BLaER1 treated with 17β-estradiol and CSF1 and Interleukin-3, amounts not matched to agents 10 nM and 100 nM (cell line): ENCODE measurements around the gene USP15.
"Not testable (repeated sequence)": the region's sequence is repeated elsewhere in the genome, so short reads cannot be mapped to it uniquely, and the experiment has no call there.

Source experiments
- H3K27ac ChIP-seq, 11 experiments: shearing (Covaris generic); formaldehyde crosslinking; 2 replicates each; pipeline ENCODE4 v1.8.1; 2022
- H3K27me3 ChIP-seq, 11 experiments: shearing (Covaris generic); formaldehyde crosslinking; 2 replicates each; pipeline ENCODE4 v1.8.1; 2022
- H3K36me3 ChIP-seq, 11 experiments: shearing (Covaris generic); formaldehyde crosslinking; 2 replicates each; pipeline ENCODE4 v1.8.1; 2022
- H3K4me1 ChIP-seq, 10 experiments: shearing (Covaris generic); formaldehyde crosslinking; 2 replicates each; pipeline ENCODE4 v1.8.1; 2022
- H3K4me2 ChIP-seq, 11 experiments: shearing (Covaris generic); formaldehyde crosslinking; 2 replicates each; pipeline ENCODE4 v1.8.1; 2022
- H3K4me3 ChIP-seq, 10 experiments: shearing (Covaris generic); formaldehyde crosslinking; 2 replicates each; pipeline ENCODE4 v1.8.1; 2022
- H3K9ac ChIP-seq, 11 experiments: shearing (Covaris generic); formaldehyde crosslinking; 2 replicates each; pipeline ENCODE4 v1.8.1; 2022
- H3K9me3 ChIP-seq, 11 experiments: shearing (Covaris generic); formaldehyde crosslinking; replicated peaks in 1 of 11; 2 replicates each; pipeline ENCODE4 v1.8.1; 2022
- H4K20me1 ChIP-seq, 11 experiments: shearing (Covaris generic); formaldehyde crosslinking; 2 replicates each; pipeline ENCODE4 v1.8.1; 2022
- Cebpa-rat ChIP-seq, 11 experiments: shearing (Covaris generic); IDR thresholded peaks; 2 replicates each; pipeline ENCODE4 v1.8.1; 2022

Gene USP15

GRCh38 chr12:62434494-62435302 is 174.5 kb downstream of the USP15 start:
- H3K4me2 ChIP-seq: peak overlapping the region in 10 of 11 experiments; percentile 15 to 71 (median 52); a peak in 16 of 22 replicates
- H3K9ac ChIP-seq: no peak overlapping the region
- H3K27ac ChIP-seq: no peak overlapping the region
- peak overlapping the region in 4 of 10 experiments; percentile 15 to 37 (median 26); a peak in 2 of 20 replicates for H3K4me3 ChIP-seq
- H4K20me1 ChIP-seq: no peaks in the 10 kb centered on the region; a peak in 1 of 22 replicates
- H3K27me3 ChIP-seq: peaks cover 25 to 34% (median 30%) of the 10 kb centered on the region in 11 experiments
- no peak for TF ChIP-seq Cebpa-rat (IDR thresholded peaks at IDR 0.05)
- H3K9me3 ChIP-seq: peaks cover 0 to 6% (median 0%) of the 10 kb centered on the region in 11 experiments; a peak in 4 of 22 replicates
- H3K36me3 ChIP-seq: no peaks in the 10 kb centered on the region
- peaks cover 0 to 7% (median 2%) of the 10 kb centered on the region in 10 experiments; a peak in 5 of 20 replicates for H3K4me1 ChIP-seq

GRCh38 chr12:62435303-62436163 is 175.3 kb downstream of the USP15 start:
- Histone ChIP-seq H3K4me2 (peak overlapping the region; percentile 3 to 71 (median 48); a peak in 19 of 22 replicates), H3K27ac (no peak overlapping the region), H3K9ac (no peak overlapping the region), H3K4me1 (peaks cover 0 to 7% (median 2%) of the 10 kb centered on the region in 10 experiments; a peak in 5 of 20 replicates), H3K4me3 (peak overlapping the region in 5 of 10 experiments; percentile 15 to 37 (median 27); a peak in 6 of 20 replicates), H3K27me3 (peaks cover 25 to 34% (median 30%) of the 10 kb centered on the region in 11 experiments), H4K20me1 (no peaks in the 10 kb centered on the region; a peak in 1 of 22 replicates), H3K9me3 (peaks cover under 1 to 8% (median 4%) of the 10 kb centered on the region in 11 experiments; a peak in 16 of 22 replicates), H3K36me3 (no peaks in the 10 kb centered on the region)
- no peak for TF ChIP-seq Cebpa-rat (IDR thresholded peaks at IDR 0.05)

GRCh38 chr12:62436164-62436503 is 175.9 kb downstream of the USP15 start:
- H3K4me1 ChIP-seq: peaks cover 0 to 7% (median 2%) of the 10 kb centered on the region in 10 experiments; a peak in 5 of 20 replicates
- peaks cover 25 to 34% (median 30%) of the 10 kb centered on the region in 11 experiments for H3K27me3 ChIP-seq
- no peaks in the 10 kb centered on the region; a peak in 1 of 22 replicates for H4K20me1 ChIP-seq
- no peak overlapping the region for H3K27ac ChIP-seq
- H3K9me3 ChIP-seq: peaks cover 6 to 12% (median 10%) of the 10 kb centered on the region in 11 experiments
- no peak overlapping the region for H3K9ac ChIP-seq
- H3K4me3 ChIP-seq: no peak overlapping the region
- TF ChIP-seq Cebpa-rat (IDR thresholded peaks at IDR 0.05): no peak
- no peaks in the 10 kb centered on the region for H3K36me3 ChIP-seq
- H3K4me2 ChIP-seq: no peak overlapping the region

DNA sequence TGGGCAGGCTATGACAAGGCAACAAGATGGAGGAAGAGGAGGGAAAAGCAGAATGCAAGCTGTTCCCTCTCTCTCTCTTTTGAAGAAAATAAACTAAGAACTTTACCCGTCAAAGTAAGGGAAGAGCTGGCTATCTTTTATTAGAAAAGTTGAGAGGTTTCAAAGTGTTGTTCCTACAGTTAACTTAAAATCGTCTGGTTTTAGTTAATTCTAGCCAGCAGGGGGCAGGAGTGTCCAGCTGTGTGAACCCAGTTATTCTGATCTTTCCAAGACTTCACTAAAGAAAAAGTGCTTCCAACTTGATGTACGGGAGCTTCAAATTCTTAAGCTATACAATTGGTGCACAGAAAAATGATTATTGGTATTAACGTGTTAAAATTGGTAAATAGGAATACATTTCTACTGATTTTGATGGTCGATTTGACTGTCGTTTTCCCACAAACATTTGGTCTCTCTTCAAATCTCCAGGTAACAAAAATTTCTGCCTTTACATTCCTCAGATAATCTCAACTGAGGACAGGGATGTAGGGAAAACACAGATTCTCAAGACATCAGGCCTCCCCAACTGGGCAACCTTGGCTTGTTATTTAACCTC is 178.0 kb downstream of the USP15 start:
- H3K27ac ChIP-seq: no peak overlapping the region
- H3K36me3 ChIP-seq: no peaks in the 10 kb centered on the region
- peaks cover 0 to 7% (median 2%) of the 10 kb centered on the region in 10 experiments; a peak in 5 of 20 replicates for H3K4me1 ChIP-seq
- H3K27me3 ChIP-seq: peaks cover 25 to 34% (median 30%) of the 10 kb centered on the region in 11 experiments
- no peak overlapping the region for H3K4me2 ChIP-seq
- H4K20me1 ChIP-seq: no peaks in the 10 kb centered on the region; a peak in 1 of 22 replicates
- no peak overlapping the region for H3K4me3 ChIP-seq
- no peak for TF ChIP-seq Cebpa-rat (IDR thresholded peaks at IDR 0.05)
- peaks cover 27 to 32% (median 29%) of the 10 kb centered on the region in 11 experiments for H3K9me3 ChIP-seq
- H3K9ac ChIP-seq: no peak overlapping the region

DNA sequence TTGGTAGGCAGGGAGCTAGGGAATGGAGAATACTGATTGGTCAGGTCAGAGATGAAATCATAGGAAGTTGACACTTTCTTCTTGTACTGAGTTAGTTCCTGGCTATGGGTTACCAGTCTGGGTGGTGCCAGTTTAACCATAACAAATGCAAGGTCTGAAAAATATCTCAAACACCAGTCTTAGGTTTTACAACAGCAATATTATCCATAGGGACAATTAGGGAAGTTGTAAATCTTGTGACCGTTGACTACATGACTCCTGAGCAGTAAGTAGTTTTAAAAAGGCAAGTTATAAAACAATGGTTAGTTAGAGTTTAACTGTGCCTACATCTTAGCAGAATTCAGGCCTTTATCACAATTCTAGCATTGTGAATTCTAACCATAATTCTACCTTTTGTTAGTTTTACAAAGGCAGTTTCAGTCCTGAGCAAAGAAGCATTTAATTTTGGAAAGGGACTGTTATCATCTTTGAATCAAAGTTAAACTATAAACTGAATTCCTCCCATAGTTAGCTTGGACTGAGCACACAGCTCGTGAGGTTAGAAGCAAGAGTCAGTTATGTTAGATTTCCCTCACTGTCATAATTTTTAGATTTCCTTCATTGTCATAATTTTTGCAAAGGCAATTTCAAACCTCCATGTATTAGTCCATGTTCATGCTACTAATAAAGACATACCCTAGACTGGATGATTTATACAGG is 186.7 kb downstream of the USP15 start:
- Histone ChIP-seq H3K9ac (no peak overlapping the region), H3K27me3 (peaks cover 0 to 5% (median 0%) of the 10 kb centered on the region in 11 experiments; a peak in 2 of 22 replicates), H3K9me3 (peaks cover 40 to 52% (median 44%) of the 10 kb centered on the region in 11 experiments), H3K27ac (no peak overlapping the region), H3K36me3 (no peaks in the 10 kb centered on the region), H4K20me1 (no peaks in the 10 kb centered on the region), H3K4me3 (no peak overlapping the region), H3K4me2 (no peak overlapping the region), H3K4me1 (no peaks in the 10 kb centered on the region)
- TF ChIP-seq Cebpa-rat (IDR thresholded peaks at IDR 0.05): no peak

GRCh38 chr12:62448436-62448835 is 188.2 kb downstream of the USP15 start:
- H3K4me3 ChIP-seq: no peak overlapping the region
- H3K9ac ChIP-seq: no peak overlapping the region
- H3K4me2 ChIP-seq: no peak overlapping the region
- no peak overlapping the region for H3K27ac ChIP-seq
- TF ChIP-seq Cebpa-rat (IDR thresholded peaks at IDR 0.05): no peak
- H3K9me3 ChIP-seq: peaks cover 26 to 39% (median 30%) of the 10 kb centered on the region in 11 experiments
- no peaks in the 10 kb centered on the region for H3K36me3 ChIP-seq
- peaks cover 0 to 5% (median 0%) of the 10 kb centered on the region in 11 experiments; a peak in 2 of 22 replicates for H3K27me3 ChIP-seq
- no peaks in the 10 kb centered on the region for H4K20me1 ChIP-seq
- H3K4me1 ChIP-seq: no peaks in the 10 kb centered on the region

GRCh38 chr12:62455429-62455828 is 195.2 kb downstream of the USP15 start:
- not testable (repeated sequence) for H3K9ac ChIP-seq, H3K4me1 ChIP-seq, H3K27me3 ChIP-seq, H3K4me3 ChIP-seq, H3K4me2 ChIP-seq, H3K27ac ChIP-seq, H4K20me1 ChIP-seq, H3K36me3 ChIP-seq
- peaks cover 4 to 33% (median 17%) of the 10 kb centered on the region in 11 experiments for H3K9me3 ChIP-seq

DNA sequence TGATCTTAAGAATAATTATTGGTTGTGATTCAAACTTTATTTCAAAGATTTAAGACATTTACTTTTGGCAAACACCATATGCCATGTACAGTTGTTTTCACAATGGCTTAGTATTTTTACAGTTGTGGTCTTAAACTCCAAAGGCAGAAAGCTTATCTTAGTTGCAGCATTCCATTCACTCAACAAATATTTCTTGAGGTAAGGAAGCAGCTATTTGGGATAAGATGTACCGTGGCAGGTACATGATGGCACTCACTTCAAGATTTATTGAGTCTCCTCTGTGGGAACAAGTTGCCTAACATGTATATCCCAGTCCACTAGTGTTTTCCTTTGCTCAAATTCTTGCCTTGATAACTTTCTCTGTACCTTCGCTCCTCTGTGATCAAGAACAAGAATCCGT is 198.4 kb downstream of the USP15 start:
- no peak overlapping the region for H3K4me3 ChIP-seq
- TF ChIP-seq Cebpa-rat (IDR thresholded peaks at IDR 0.05): no peak
- H3K27ac ChIP-seq: no peak overlapping the region
- no peaks in the 10 kb centered on the region for H3K27me3 ChIP-seq
- H3K4me2 ChIP-seq: no peak overlapping the region
- no peaks in the 10 kb centered on the region for H3K4me1 ChIP-seq
- H4K20me1 ChIP-seq: no peaks in the 10 kb centered on the region
- H3K36me3 ChIP-seq: no peaks in the 10 kb centered on the region
- H3K9me3 ChIP-seq: peaks cover 30 to 62% (median 49%) of the 10 kb centered on the region in 11 experiments
- H3K9ac ChIP-seq: no peak overlapping the region
